CD4-positive, alpha-beta T cell treated with Interleukin-4 for 4 hours (primary cell): ENCODE measurements around the gene FASTK.

Experiments used
- DNase-seq: peaks from one replicate; pipeline ENCODE4 v3.0.0-alpha.2; 2020

Gene FASTK

GRCh38 chr7:151063212-151063561 is 17.4 kb downstream of the FASTK start:
- DNase-seq = no peak

DNA sequence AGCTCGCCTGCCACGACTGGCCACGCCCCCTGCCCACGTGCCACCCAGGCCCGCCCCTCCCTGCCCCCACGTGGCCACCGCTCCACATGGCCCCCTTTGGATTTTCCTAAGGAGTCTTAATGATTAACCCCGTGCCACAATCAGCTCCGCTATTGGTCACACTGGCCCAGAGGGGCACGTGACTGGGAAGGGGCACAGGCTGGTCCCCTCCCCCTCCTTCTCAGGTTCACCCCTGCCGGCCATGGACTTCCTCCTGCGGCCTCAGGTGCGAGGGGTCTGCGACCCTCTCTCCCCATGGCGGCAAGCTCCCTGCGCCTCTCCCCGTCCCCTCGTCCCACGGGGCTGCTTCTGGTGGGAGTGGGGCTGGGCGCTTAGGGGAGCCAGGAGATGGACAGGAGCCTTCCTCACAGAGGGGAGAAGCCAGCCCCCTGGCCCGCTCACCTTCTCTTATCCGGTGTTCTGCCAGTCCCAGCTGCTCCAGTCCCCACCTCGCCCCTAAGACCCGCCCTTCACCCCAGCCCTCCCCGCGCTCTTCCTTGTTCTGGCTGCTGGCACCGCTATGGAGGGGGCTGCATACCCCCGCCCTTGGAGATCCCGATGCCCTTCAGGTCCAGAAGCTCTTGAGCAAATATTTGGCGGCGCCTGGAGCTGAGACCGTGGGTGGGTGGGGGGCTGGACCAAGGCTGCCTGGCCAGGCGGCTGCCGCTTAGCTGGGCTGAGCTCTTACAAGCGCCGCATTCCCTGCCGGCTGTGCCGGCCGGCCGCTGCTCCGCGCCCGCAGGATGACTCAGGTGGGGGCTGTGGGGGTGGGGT is 18.0 kb downstream of the FASTK start:
- DNase-seq = no peak

GRCh38 chr7:151062111-151062398 is 18.6 kb downstream of the FASTK start:
- DNase-seq = no peak

GRCh38 chr7:151061213-151062110 is 19.1 kb downstream of the FASTK start:
- no peak for DNase-seq

GRCh38 chr7:151060416-151061212 is 20.0 kb downstream of the FASTK start:
- DNase-seq = no peak

- no peak for DNase-seq
Measured at GRCh38 chr7:151060113-151060415, 20.5 kb downstream of the FASTK start.

DNA sequence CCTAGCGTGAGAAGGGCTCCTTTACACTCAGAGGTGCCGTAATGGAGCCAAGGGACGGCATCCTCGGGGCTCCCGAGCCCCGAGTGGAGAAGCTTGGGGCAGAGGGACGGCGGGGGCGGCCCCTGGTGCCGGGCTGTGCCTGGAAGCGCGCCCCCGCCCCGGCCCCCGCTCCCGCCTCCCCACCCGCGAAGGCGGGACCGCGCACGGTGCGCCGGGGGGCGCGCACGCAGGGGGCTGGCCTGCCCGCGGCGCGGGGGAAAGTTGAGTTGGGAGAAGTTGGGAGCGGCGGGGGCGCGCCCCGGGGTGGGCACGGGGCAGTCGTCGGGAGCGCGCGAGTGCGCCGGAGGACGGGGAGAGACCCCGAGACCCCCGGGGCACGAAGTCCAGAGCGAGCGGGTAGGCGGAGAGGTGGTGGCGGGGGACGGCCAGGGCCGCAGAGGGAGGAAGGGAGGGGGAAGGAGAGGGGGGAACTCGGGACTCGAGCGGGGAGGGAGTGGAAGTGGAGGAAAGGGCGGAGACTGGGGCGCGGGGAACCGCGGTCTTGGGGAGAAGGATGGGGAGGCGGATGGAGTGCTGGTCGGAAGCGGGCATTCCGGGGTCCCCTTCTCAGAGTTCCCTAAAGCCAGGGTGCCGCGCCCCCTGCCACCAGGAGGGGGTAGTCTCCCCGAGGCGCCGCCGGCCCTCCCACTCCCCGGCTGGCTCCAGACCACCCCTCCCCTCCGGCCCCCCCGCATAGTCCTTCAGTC is 21.1 kb downstream of the FASTK start, which contains the start of gene SLC4A2:
SLC4A2 (plus strand) TSS at position 223 of the 746 bp plus-strand sequence. CDS start 2,399 bp downstream, outside the sequence.
- DNase-seq = peak; percentile 54

DNA sequence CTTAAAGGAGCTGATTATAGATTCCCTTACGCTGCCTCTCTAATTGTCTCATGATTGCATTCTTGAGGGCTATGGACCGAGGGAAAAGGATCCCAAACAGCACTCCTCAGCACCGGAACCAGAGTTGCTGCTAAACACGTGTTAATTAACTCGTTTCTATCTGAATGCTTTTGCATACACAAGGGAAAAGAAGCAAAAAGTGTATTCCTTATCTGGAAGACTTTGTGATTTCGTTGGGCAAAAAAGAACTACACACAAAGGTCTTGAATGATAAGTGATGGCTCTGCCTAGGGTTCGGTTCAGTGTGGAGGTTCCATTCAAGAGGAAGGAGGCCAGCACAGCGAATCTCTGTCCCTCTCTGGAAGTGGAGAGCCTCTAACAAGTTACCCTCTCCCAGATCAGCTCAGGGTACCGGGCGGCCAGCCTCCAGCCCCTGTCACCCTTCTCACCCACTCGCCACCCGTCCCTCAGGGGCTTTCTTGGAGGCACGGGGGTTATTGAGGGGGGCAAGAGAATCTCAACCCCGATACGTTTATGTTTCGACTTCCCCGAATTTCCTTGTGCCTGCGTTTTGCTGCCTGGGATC is 21.7 kb downstream of the FASTK start:
- DNase-seq = no peak

- peak; percentile 99 for DNase-seq
Measured at GRCh38 chr7:151057989-151058780, 22.4 kb downstream of the FASTK start.

DNA sequence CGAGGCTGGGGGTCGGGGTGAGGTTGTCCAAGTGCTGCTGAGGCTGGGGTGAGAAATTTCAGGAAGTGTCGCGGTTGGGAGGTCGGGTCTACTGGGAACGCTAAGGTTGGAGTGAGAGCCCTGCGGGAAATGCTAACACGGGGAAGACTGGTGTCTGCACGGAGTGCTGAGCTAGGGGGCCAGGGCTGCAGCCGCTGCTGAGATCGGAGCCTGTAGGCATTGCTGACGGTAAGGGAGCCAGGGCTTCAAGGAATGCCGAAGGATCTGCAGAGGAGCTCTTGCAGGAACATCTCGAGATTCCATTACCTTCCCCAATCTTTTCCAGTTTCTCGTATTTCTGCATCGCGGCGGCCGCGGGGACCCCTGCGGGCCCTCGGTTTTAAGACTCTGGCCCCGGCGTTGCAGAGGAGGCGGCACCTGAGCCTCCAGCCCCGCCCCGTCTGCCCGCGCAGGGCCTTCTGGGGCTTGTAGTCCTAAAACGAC is 23.1 kb downstream of the FASTK start, which contains the start of gene CDK5:
CDK5 (minus strand) TSS at position 392 of the 483 bp plus-strand sequence; CDS start at position 343, 49 bp downstream.
- no peak for DNase-seq

DNA sequence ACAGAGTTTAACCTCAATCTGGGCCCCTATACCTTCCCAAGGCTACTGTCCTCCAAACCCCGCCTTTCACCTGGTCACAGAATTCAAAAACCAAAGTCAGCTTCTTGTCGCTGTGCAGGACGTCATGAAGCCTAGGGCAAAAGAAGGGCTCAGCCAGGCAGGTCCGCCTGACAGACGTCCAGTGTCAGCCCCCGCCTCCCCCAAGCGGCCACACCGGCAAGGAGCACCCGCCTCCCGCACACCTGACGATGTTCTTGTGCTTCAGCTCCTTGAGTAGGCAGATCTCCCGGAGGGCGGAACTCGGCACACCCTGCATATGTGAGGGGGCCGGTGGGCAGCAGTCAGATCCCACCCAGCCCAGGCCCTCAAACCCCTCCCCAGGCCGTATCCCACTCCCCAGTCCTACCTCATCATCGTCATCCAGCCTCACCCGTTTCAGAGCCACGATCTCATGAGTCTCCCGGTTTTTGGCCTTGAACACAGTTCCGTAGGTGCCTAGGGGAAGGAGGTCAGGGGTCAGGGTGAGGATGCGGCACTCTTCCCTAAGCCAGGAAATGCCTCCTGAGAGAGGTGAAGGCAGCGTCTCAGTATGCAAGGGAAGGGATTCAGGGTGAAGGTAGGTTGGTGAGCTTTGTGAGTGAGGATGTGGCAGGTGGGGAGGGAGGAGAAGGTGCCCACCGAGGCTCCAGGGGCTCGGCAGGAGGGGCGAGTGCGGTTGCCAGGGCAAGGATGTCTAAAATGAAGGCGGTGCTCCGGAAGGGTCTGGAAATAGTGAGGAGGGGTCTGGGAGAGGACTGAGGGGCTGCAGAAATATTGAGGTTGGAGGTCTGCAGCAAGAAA is 23.7 kb downstream of the FASTK start:
- no peak for DNase-seq

GRCh38 chr7:151056283-151056665 is 24.3 kb downstream of the FASTK start:
- DNase-seq = no peak

- DNase-seq = no peak
Measured at GRCh38 chr7:151053751-151054150, 26.9 kb downstream of the FASTK start.

DNA sequence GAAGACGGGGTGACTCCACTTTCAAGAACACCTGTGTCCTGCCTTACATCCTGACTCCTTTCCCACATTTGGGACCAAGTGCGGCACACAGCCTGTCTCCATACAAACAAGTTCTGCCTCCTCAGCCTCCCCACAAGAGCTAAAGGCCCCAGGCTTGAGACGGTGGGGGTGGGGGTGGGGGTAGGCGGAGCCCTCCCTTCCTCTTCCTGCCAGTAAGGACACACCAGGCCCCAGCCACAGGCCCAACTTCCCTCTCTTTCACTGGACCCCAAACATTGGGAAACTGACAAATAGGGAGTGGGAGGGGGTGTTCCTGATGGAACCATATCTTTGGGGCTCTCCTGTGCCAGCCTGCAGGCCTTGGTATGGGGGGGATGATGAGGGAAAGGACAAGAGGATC is 27.5 kb downstream of the FASTK start:
- DNase-seq = no peak

DNA sequence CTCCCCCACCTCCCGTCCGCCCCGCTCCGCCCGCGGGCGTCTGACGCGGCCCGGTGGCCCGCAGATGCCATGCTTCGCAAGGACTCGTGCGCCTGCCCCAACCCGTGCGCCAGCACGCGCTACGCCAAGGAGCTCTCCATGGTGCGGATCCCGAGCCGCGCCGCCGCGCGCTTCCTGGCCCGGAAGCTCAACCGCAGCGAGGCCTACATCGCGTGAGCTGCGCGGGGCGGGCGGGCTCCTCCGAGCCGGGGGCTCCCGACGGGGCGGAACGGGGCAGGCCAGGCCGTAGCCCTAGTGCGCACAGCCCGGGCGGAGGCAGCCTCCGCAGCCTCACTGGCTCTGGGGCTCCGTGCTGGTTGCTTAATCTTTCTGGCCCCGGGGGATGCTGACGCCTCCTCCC is 29.5 kb downstream of the FASTK start:
- DNase-seq = peak; percentile 10

GRCh38 chr7:151048911-151049463 is 31.6 kb downstream of the FASTK start:
- DNase-seq = no peak

DNA sequence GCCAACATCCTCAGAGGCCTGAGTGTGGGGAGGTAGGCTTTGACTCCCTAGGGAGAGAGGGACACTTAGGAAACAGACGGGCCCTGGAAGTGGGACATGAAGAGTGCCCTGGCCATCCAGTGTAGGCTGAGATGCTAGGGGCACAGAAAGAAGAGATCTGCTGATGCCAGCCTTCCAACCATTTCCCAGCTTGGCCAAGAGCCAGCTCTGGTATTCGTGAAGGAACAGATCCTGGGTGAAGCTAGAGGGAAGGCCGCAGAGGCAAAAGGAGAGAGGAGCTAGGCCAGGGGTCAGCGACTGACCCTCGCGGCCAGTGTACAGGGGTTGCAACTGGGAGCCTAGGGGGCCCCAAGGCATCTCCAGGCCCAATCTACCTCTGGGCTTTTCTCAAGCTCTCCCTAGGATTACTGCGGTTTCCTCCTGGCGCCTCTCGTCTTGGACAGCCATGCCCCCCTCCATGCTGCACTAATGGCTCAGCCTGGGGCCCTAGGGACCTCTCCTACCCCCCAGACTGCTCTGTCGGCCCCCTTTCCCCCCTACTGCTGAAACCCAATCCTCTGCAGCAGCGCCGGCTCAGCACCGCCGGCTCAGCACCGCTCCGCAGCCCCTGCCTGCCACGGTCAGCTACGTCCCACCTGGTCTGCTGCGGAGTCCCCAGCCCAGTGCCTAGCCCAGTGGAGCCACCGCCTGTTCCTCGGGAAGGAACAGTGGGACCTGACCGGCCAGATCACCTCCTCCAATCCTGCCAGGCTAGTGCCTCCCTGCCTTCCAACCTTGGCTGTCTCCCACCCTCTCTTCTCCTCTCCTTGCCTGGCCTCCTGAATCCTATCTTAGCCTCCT is 32.4 kb downstream of the FASTK start, which contains the start of gene ASIC3:
ASIC3 (plus strand) TSS at position 556 of the 840 bp plus-strand sequence. CDS start 355 bp downstream, outside the sequence.
- DNase-seq = no peak
